ENCODE measurements around the gene MAPRE3. TPM values are rescaled to one million over a fixed set of nuclear protein-coding genes. Genes with fewer than 3 reads are reported as not detected.

MAPRE3 gene
- total RNA-seq, 1 experiment from 2014 or later, result 10.3 TPM

DNA sequence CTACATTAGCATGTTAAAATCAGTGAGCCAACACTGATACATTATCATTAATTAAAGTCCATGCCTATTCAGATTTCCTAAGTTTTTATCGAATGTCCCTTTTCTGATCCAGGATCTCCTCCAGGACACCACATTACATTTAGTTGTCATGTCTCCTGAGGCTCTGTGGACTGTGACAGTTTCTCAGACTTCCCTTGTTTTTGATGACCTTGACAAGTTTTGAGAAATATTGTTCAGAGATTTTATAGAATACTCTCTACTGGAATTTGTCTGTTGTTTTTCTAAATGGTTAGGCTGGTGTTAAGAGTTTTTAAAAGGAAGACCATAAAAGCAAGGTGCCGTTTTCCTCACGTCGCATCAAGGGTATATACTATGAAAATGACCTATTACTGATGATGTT is 16.3 kb upstream of the MAPRE3 start:
- H3K27ac Mint-ChIP-seq, result no peak overlapping the region
- H3K4me1 Mint-ChIP-seq, result no peaks in the 10 kb centered on the region
- no peaks in the 10 kb centered on the region for H3K9me3 Mint-ChIP-seq
- ATAC-seq (no peak), DNase-seq (ENCODE audit: low spot score) (no peak)
- no peaks in the 10 kb centered on the region for H3K27me3 Mint-ChIP-seq (ENCODE audit: low read depth)
- POLR2A ChIA-PET, result no interaction called here
- CTCF ChIA-PET, result interaction anchor here (1.8 to 16.3 kb wide), 5 partner anchors 8 to 108 kb away, joined by 12 to 596 read pairs (median 39); no protein-coding TSS in a partner anchor
- no peaks in the 10 kb centered on the region for H3K36me3 Mint-ChIP-seq
- no peak overlapping the region for H3K4me3 Mint-ChIP-seq
- TF ChIP-seq, protein P1, sequence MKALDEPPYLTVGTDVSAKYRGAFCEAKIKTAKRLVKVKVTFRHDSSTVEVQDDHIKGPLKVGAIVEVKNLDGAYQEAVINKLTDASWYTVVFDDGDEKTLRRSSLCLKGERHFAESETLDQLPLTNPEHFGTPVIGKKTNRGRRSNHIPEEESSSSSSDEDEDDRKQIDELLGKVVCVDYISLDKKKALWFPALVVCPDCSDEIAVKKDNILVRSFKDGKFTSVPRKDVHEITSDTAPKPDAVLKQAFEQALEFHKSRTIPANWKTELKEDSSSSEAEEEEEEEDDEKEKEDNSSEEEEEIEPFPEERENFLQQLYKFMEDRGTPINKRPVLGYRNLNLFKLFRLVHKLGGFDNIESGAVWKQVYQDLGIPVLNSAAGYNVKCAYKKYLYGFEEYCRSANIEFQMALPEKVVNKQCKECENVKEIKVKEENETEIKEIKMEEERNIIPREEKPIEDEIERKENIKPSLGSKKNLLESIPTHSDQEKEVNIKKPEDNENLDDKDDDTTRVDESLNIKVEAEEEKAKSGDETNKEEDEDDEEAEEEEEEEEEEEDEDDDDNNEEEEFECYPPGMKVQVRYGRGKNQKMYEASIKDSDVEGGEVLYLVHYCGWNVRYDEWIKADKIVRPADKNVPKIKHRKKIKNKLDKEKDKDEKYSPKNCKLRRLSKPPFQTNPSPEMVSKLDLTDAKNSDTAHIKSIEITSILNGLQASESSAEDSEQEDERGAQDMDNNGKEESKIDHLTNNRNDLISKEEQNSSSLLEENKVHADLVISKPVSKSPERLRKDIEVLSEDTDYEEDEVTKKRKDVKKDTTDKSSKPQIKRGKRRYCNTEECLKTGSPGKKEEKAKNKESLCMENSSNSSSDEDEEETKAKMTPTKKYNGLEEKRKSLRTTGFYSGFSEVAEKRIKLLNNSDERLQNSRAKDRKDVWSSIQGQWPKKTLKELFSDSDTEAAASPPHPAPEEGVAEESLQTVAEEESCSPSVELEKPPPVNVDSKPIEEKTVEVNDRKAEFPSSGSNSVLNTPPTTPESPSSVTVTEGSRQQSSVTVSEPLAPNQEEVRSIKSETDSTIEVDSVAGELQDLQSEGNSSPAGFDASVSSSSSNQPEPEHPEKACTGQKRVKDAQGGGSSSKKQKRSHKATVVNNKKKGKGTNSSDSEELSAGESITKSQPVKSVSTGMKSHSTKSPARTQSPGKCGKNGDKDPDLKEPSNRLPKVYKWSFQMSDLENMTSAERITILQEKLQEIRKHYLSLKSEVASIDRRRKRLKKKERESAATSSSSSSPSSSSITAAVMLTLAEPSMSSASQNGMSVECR (CRISPR knock-in tag; IDR thresholded peaks at IDR 0.05; ENCODE audit: borderline replicate concordance), result no peak
- TF ChIP-seq SOX15 (CRISPR knock-in tag; IDR thresholded peaks at IDR 0.05), result no peak
- TF ChIP-seq GRHL2 (CRISPR knock-in tag; IDR thresholded peaks at IDR 0.05; ENCODE audit: insufficient replicate concordance, severe bottlenecking), result no peak
- TF ChIP-seq MXD4 (CRISPR knock-in tag; IDR thresholded peaks at IDR 0.05; ENCODE audit: borderline replicate concordance), result no peak

GRCh38 chr2:26957041-26957440 is 13.4 kb upstream of the MAPRE3 start:
- Mint-ChIP-seq H3K27me3 (ENCODE audit: low read depth) (peaks cover 7% of the 10 kb centered on the region; the same call in 1 of the 2 replicates), H3K27ac (no peak overlapping the region), H3K4me1 (no peaks in the 10 kb centered on the region), H3K9me3 (no peaks in the 10 kb centered on the region), H3K4me3 (no peak overlapping the region), H3K36me3 (no peaks in the 10 kb centered on the region)
- ATAC-seq (no peak), DNase-seq (ENCODE audit: low spot score) (no peak)
- TF ChIP-seq CREM (CRISPR knock-in tag; IDR thresholded peaks at IDR 0.05) (no peak), ZNF121 (CRISPR knock-in tag; IDR thresholded peaks at IDR 0.05) (no peak), TEAD1 (CRISPR knock-in tag; IDR thresholded peaks at IDR 0.05) (no peak), NFYB (CRISPR knock-in tag; conservative IDR thresholded peaks at IDR 0.05; ENCODE audit: low read depth) (no peak), SP1 (CRISPR knock-in tag; conservative IDR thresholded peaks at IDR 0.05) (no peak), SMAD3 (CRISPR knock-in tag; IDR thresholded peaks at IDR 0.05; ENCODE audit: borderline replicate concordance) (no peak), ZNF232 (CRISPR knock-in tag; IDR thresholded peaks at IDR 0.05) (no peak), ETV6 (CRISPR knock-in tag; IDR thresholded peaks at IDR 0.05) (no peak), NR2C2 (CRISPR knock-in tag; IDR thresholded peaks at IDR 0.05) (no peak), HMGA2 (CRISPR knock-in tag; IDR thresholded peaks at IDR 0.05) (no peak), TEAD4 (CRISPR knock-in tag; IDR thresholded peaks at IDR 0.05) (no peak), NFE2L1 (CRISPR knock-in tag; IDR thresholded peaks at IDR 0.05) (no peak), USF2 (CRISPR knock-in tag; IDR thresholded peaks at IDR 0.05) (no peak), FOXK1 (CRISPR knock-in tag; IDR thresholded peaks at IDR 0.05) (no peak), GTF2I (CRISPR knock-in tag; conservative IDR thresholded peaks at IDR 0.05) (no peak)
- TF ChIP-seq, protein P2, sequence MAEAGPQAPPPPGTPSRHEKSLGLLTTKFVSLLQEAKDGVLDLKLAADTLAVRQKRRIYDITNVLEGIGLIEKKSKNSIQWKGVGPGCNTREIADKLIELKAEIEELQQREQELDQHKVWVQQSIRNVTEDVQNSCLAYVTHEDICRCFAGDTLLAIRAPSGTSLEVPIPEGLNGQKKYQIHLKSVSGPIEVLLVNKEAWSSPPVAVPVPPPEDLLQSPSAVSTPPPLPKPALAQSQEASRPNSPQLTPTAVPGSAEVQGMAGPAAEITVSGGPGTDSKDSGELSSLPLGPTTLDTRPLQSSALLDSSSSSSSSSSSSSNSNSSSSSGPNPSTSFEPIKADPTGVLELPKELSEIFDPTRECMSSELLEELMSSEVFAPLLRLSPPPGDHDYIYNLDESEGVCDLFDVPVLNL (CRISPR knock-in tag; IDR thresholded peaks at IDR 0.05; ENCODE audit: borderline replicate concordance, low read depth), result no peak
- TF ChIP-seq, protein P3, sequence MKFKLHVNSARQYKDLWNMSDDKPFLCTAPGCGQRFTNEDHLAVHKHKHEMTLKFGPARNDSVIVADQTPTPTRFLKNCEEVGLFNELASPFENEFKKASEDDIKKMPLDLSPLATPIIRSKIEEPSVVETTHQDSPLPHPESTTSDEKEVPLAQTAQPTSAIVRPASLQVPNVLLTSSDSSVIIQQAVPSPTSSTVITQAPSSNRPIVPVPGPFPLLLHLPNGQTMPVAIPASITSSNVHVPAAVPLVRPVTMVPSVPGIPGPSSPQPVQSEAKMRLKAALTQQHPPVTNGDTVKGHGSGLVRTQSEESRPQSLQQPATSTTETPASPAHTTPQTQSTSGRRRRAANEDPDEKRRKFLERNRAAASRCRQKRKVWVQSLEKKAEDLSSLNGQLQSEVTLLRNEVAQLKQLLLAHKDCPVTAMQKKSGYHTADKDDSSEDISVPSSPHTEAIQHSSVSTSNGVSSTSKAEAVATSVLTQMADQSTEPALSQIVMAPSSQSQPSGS (CRISPR knock-in tag; IDR thresholded peaks at IDR 0.05; ENCODE audit: borderline replicate concordance, low read depth), result no peak
- TF ChIP-seq, protein P4, sequence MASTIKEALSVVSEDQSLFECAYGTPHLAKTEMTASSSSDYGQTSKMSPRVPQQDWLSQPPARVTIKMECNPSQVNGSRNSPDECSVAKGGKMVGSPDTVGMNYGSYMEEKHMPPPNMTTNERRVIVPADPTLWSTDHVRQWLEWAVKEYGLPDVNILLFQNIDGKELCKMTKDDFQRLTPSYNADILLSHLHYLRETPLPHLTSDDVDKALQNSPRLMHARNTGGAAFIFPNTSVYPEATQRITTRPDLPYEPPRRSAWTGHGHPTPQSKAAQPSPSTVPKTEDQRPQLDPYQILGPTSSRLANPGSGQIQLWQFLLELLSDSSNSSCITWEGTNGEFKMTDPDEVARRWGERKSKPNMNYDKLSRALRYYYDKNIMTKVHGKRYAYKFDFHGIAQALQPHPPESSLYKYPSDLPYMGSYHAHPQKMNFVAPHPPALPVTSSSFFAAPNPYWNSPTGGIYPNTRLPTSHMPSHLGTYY (CRISPR knock-in tag; IDR thresholded peaks at IDR 0.05), result no peak
- CTCF ChIA-PET, result interaction anchor here (0.7 to 16.3 kb wide), 5 partner anchors 14 to 110 kb away, joined by 3 to 596 read pairs (median 39); no protein-coding TSS in a partner anchor
- POLR2A ChIA-PET, result no interaction called here

All from WTC11 (cell line).